ENCODE measurements around the gene CEACAM4.
"Not testable (repeated sequence)": the region's sequence is repeated elsewhere in the genome, so short reads cannot be mapped to it uniquely, and the experiment has no call there.

Gene CEACAM4

GRCh38 chr19:41666075-41666474 is 39.2 kb upstream of the CEACAM4 start:
- Histone ChIP-seq H3K27ac (ENCODE audit: low read depth, low read length) (no peak overlapping the region), H3F3A (ENCODE audit: insufficient read depth) (no peaks in the 10 kb centered on the region), H3K4me2 (ENCODE audit: low read depth, low read length, poor library complexity, severe bottlenecking) (no peak overlapping the region), H3K9me2 (replicated peaks; ENCODE audit: insufficient read depth, low read length) (no peaks in the 10 kb centered on the region), H3K36me3 (ENCODE audit: low read length) (no peaks in the 10 kb centered on the region), H4K20me1 (ENCODE audit: low read depth, low read length) (no peaks in the 10 kb centered on the region), H3K9me3 (ENCODE audit: insufficient read depth, low read length) (peaks cover 12% of the 10 kb centered on the region; the same call in 1 of the 2 replicates), H2AFZ (ENCODE audit: low read depth, low read length, severe bottlenecking) (no peak overlapping the region), H3K9ac (ENCODE audit: low read length) (no peak overlapping the region), H3K79me2 (ENCODE audit: insufficient read depth, low read length) (no peaks in the 10 kb centered on the region), H3K27me3 (ENCODE audit: low read length) (no peaks in the 10 kb centered on the region), H3K4me3 (ENCODE audit: insufficient read depth, low read length, poor library complexity, severe bottlenecking) (no peak overlapping the region)
- no peak for TF ChIP-seq EZH2phosphoT487 (conservative IDR thresholded peaks at IDR 0.05; ENCODE audit: low read length)
- no peak for TF ChIP-seq CTCF (IDR thresholded peaks at IDR 0.05; ENCODE audit: insufficient read depth, low read length, poor library complexity, severe bottlenecking)

GRCh38 chr19:41657157-41657556 is 30.3 kb upstream of the CEACAM4 start:
- Histone ChIP-seq H4K20me1 (ENCODE audit: low read depth, low read length) (no peaks in the 10 kb centered on the region), H3K4me3 (ENCODE audit: insufficient read depth, low read length, poor library complexity, severe bottlenecking) (no peak overlapping the region), H3K27me3 (ENCODE audit: low read length) (no peaks in the 10 kb centered on the region), H3K79me2 (ENCODE audit: insufficient read depth, low read length) (no peaks in the 10 kb centered on the region), H3K9me2 (replicated peaks; ENCODE audit: insufficient read depth, low read length) (no peaks in the 10 kb centered on the region), H2AFZ (ENCODE audit: low read depth, low read length, severe bottlenecking) (no peak overlapping the region), H3K36me3 (ENCODE audit: low read length) (no peaks in the 10 kb centered on the region), H3K9ac (ENCODE audit: low read length) (no peak overlapping the region), H3K27ac (ENCODE audit: low read depth, low read length) (no peak overlapping the region), H3K4me2 (ENCODE audit: low read depth, low read length, poor library complexity, severe bottlenecking) (no peak overlapping the region), H3K9me3 (ENCODE audit: insufficient read depth, low read length) (no peaks in the 10 kb centered on the region), H3F3A (ENCODE audit: insufficient read depth) (no peaks in the 10 kb centered on the region)
- TF ChIP-seq EZH2phosphoT487 (conservative IDR thresholded peaks at IDR 0.05; ENCODE audit: low read length) (no peak), CTCF (IDR thresholded peaks at IDR 0.05; ENCODE audit: insufficient read depth, low read length, poor library complexity, severe bottlenecking) (no peak)

- not testable (repeated sequence) for H3K9me2 ChIP-seq (replicated peaks; ENCODE audit: insufficient read depth, low read length); H3K9me3 ChIP-seq (ENCODE audit: insufficient read depth, low read length); H3K79me2 ChIP-seq (ENCODE audit: insufficient read depth, low read length); H3K27me3 ChIP-seq (ENCODE audit: low read length); H3K4me3 ChIP-seq (ENCODE audit: insufficient read depth, low read length, poor library complexity, severe bottlenecking); H3F3A ChIP-seq (ENCODE audit: insufficient read depth); H3K9ac ChIP-seq (ENCODE audit: low read length); H4K20me1 ChIP-seq (ENCODE audit: low read depth, low read length); H3K27ac ChIP-seq (ENCODE audit: low read depth, low read length); H3K4me2 ChIP-seq (ENCODE audit: low read depth, low read length, poor library complexity, severe bottlenecking); H3K36me3 ChIP-seq (ENCODE audit: low read length); H2AFZ ChIP-seq (ENCODE audit: low read depth, low read length, severe bottlenecking)
Measured at GRCh38 chr19:41656756-41657155, 29.9 kb upstream of the CEACAM4 start.

GRCh38 chr19:41652250-41652649 is 25.4 kb upstream of the CEACAM4 start:
- no peaks in the 10 kb centered on the region for H3K9me3 ChIP-seq (ENCODE audit: insufficient read depth, low read length)

More at GRCh38 chr19:41652250-41652649, 25.4 kb upstream of the CEACAM4 start:
- Histone ChIP-seq H3K9me2 (replicated peaks; ENCODE audit: insufficient read depth, low read length) (no peaks in the 10 kb centered on the region), H3K79me2 (ENCODE audit: insufficient read depth, low read length) (no peaks in the 10 kb centered on the region), H3K27ac (ENCODE audit: low read depth, low read length) (no peak overlapping the region), H3K27me3 (ENCODE audit: low read length) (no peaks in the 10 kb centered on the region), H2AFZ (ENCODE audit: low read depth, low read length, severe bottlenecking) (no peak overlapping the region), H3K9ac (ENCODE audit: low read length) (no peak overlapping the region), H3K4me3 (ENCODE audit: insufficient read depth, low read length, poor library complexity, severe bottlenecking) (no peak overlapping the region), H3F3A (ENCODE audit: insufficient read depth) (no peaks in the 10 kb centered on the region), H4K20me1 (ENCODE audit: low read depth, low read length) (no peaks in the 10 kb centered on the region), H3K36me3 (ENCODE audit: low read length) (no peaks in the 10 kb centered on the region), H3K4me2 (ENCODE audit: low read depth, low read length, poor library complexity, severe bottlenecking) (no peak overlapping the region)
- TF ChIP-seq EZH2phosphoT487 (conservative IDR thresholded peaks at IDR 0.05; ENCODE audit: low read length): no peak
